HEK293T (cell line): ENCODE data around the gene SMAP2.

Source experiments
- BHLHE40 ChIP-seq: fragments of 450-650 bp; IDR thresholded peaks from 2 replicates; pipeline ENCODE4 v1.6.1; 2016; ENCODE audit warnings: mild to moderate bottlenecking, moderate library complexity, borderline replicate concordance
- CTBP1 ChIP-seq: fragments of 450-650 bp; IDR thresholded peaks from 2 replicates; pipeline ENCODE4 v1.6.1; 2016; ENCODE audit warnings: borderline replicate concordance
- ELF4 ChIP-seq: fragments of 450-650 bp; IDR thresholded peaks from 2 replicates; pipeline ENCODE4 v1.6.1; 2017; ENCODE audit warnings: antibody characterized with exemption
- FOXA1 ChIP-seq: fragments of 450-650 bp; IDR thresholded peaks from 2 replicates; pipeline ENCODE4 v1.6.1; 2016; ENCODE audit warnings: mild to moderate bottlenecking
- FOXK2 ChIP-seq: fragments of 450-650 bp; IDR thresholded peaks from 2 replicates; pipeline ENCODE4 v1.6.1; 2016; ENCODE audit warnings: mild to moderate bottlenecking
- FOXM1 ChIP-seq: fragments of 450-650 bp; IDR thresholded peaks from 2 replicates; pipeline ENCODE4 v1.6.1; 2017; ENCODE audit warnings: mild to moderate bottlenecking, borderline replicate concordance
- HDGF ChIP-seq: fragments of 450-650 bp; IDR thresholded peaks from 2 replicates; pipeline ENCODE4 v1.6.1; 2017; ENCODE audit warnings: antibody characterized with exemption, borderline replicate concordance
- L3MBTL2 ChIP-seq: fragments of 450-650 bp; conservative IDR thresholded peaks from 2 replicates; pipeline ENCODE4 v1.6.1; 2016; ENCODE audit warnings: mild to moderate bottlenecking
- SP1 ChIP-seq: fragments of 450-650 bp; IDR thresholded peaks from 2 replicates; pipeline ENCODE4 v1.6.1; 2017
- SUZ12 ChIP-seq: fragments of 450-650 bp; IDR thresholded peaks from 2 replicates; pipeline ENCODE4 v1.6.1; 2016; ENCODE audit warnings: mild to moderate bottlenecking
- TARDBP ChIP-seq: fragments of 450-650 bp; IDR thresholded peaks from 2 replicates; pipeline ENCODE4 v1.6.1; 2016
- TF ChIP-seq, protein P1 (sequence below): fragments of 450-650 bp; IDR thresholded peaks from 2 replicates; pipeline ENCODE4 v1.6.1; 2016

- TF ChIP-seq FOXM1 (no peak), FOXA1 (no peak), TARDBP (no peak), SP1 (no peak), BHLHE40 (no peak), FOXK2 (no peak), ELF4 (no peak), L3MBTL2 (no peak), SUZ12 (no peak), HDGF (no peak), CTBP1 (no peak)
- TF ChIP-seq, protein P1, sequence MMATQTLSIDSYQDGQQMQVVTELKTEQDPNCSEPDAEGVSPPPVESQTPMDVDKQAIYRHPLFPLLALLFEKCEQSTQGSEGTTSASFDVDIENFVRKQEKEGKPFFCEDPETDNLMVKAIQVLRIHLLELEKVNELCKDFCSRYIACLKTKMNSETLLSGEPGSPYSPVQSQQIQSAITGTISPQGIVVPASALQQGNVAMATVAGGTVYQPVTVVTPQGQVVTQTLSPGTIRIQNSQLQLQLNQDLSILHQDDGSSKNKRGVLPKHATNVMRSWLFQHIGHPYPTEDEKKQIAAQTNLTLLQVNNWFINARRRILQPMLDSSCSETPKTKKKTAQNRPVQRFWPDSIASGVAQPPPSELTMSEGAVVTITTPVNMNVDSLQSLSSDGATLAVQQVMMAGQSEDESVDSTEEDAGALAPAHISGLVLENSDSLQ = no peak
Observed at GRCh38 chr1:40439247-40439646, 65.7 kb downstream of the SMAP2 start.
